Measurements from ENCODE around the gene E2F8.

Gene E2F8

DNA sequence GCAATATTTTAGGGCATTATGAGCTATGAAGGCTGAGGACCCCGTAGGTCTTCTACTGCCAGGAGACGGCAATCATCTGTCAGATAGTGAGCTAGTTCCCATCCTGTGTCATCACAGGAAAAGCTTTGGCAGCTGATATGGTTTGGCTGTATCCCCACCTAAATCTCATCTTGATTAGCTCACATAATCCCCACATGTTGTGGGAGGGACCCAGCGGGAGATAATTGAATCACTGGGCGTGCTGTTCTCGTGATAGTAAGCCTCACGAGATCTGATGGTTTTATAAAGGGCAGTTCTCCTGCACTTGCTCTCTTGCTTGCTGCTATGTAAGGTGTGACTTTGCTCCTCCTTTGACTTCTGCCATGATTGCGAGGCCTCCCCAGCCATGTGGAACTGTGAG lies 57.1 kb downstream of the E2F8 start:
- DNase-seq: no peak

DNA sequence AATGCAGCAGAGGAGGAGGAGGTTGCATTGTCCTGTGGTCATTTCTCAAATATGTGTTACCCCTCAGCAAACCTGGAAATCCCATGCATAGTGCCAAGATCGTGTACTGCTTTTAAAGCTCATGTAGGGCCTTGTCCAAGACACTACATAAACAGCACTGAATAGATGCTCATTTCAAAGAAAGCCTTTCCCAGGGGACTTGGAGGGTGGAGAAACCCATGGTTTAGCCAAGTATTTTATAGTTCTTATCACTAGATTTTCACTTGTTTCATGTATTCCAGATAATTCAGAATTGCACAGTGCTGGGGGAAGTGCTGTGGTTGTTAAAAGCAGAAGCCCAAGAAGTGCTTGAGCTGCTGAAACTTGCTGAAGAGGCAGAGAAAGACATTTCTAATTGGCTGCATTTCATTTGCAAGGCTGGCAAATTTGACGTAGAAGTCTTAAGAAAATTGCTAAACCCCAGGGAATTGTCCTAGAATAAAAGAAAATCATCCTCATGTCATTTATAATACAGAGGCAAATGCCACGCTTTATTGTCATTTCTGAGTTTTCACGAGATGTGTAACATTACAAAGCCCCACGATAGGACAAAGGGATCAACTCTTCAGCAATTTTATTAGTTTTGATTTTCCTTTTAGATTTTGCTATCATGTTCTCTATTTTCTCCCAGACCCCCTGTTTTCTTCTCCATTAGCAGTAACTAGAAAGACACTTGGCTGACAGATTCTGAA lies 59.0 kb downstream of the E2F8 start:
- no peak for DNase-seq

DNA sequence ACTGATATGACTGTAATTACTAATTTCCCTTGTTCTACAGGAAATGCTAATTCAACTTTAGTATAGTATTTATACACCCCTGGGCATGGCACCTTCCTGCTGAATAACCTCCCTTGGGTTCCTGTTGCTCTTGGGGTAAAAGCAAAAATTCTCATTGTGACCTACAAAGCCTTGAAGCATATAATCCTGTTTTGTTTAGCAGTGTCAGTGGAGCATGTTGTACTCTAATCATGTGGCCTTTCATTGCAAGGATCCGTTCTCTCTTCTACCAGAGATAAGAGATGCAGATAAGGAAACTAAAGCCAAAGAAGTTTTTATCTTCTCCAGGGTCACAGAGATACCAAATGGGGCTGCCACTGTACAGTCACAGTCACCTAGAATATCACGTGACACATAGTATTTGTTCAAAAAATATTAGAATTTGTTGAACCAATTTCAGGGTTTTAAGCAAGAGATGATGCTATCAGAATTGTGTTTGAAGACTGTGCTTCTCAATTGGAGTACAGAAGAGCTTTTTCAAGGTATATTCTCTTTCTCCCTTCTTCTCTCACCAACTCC lies 64.0 kb downstream of the E2F8 start:
- DNase-seq: no peak
